Activated CD8-positive, alpha-beta memory T cell treated with anti-CD3 and anti-CD28 coated beads, Interleukin-2, amount 10 ng/mL, durations not matched to agents 7 days and 5 days (primary cell): Measurements from ENCODE around the gene UMAD1. TPM values are rescaled to one million over a fixed set of nuclear protein-coding genes. Genes with fewer than 3 reads are reported as not detected.

ENCODE experiments used
- ATAC-seq: fragments of 150-1000 bp; cut with Tn5 transposase; one replicate; pipeline ENCODE4 v1.10.0; 2021; ENCODE audit warnings: moderate library complexity
- CTCF ChIA-PET: fragments of 350-600 bp; sonication (Branson Sonifier 250); formaldehyde crosslinking; loops from one replicate; lab custom pipeline; 2021; ENCODE audit warnings: antibody characterized with exemption; lab: Charles Lee
- DNase-seq: peaks from one replicate; pipeline ENCODE4 v3.0.0-alpha.2; 2020
- H3K27ac Mint-ChIP-seq: one replicate; pipeline ENCODE4 v1.8.0; 2021; ENCODE audit warnings: mild to moderate bottlenecking, mixed read lengths
- H3K27me3 Mint-ChIP-seq: one replicate; pipeline ENCODE4 v1.8.0; 2021; ENCODE audit warnings: mixed read lengths
- H3K36me3 Mint-ChIP-seq: one replicate; pipeline ENCODE4 v1.8.0; 2021; ENCODE audit warnings: mild to moderate bottlenecking, mixed read lengths
- H3K4me1 Mint-ChIP-seq: one replicate; pipeline ENCODE4 v1.8.0; 2021; ENCODE audit warnings: mixed read lengths
- H3K4me3 Mint-ChIP-seq: one replicate; pipeline ENCODE4 v1.8.0; 2021; ENCODE audit warnings: mild to moderate bottlenecking, moderate library complexity, mixed read lengths
- H3K9me3 Mint-ChIP-seq: one replicate; pipeline ENCODE4 v1.8.0; 2022; ENCODE audit warnings: low read depth, mixed read lengths
- total RNA-seq, 2 experiments: library from RNA; stranded (reverse); gene quantifications; one replicate each; pipeline ENCODE4 v1.2.3, GENCODE V29; 2021

Gene UMAD1
- total RNA-seq, 2 experiments from 2014 or later, result 12.3 to 14.2 TPM

- no peak overlapping the region for H3K4me3 Mint-ChIP-seq
- DNase-seq, result no peak
- no peak overlapping the region for H3K27ac Mint-ChIP-seq
- CTCF ChIA-PET, result no interaction called here
- no peak for ATAC-seq
- peaks cover 4% of the 10 kb centered on the region for H3K4me1 Mint-ChIP-seq
- no peaks in the 10 kb centered on the region for H3K9me3 Mint-ChIP-seq
- no peaks in the 10 kb centered on the region for H3K27me3 Mint-ChIP-seq
- peaks cover 4% of the 10 kb centered on the region for H3K36me3 Mint-ChIP-seq
These were observed 221.8 kb downstream of the UMAD1 start for GRCh38 chr7:7862393-7862792.

DNA sequence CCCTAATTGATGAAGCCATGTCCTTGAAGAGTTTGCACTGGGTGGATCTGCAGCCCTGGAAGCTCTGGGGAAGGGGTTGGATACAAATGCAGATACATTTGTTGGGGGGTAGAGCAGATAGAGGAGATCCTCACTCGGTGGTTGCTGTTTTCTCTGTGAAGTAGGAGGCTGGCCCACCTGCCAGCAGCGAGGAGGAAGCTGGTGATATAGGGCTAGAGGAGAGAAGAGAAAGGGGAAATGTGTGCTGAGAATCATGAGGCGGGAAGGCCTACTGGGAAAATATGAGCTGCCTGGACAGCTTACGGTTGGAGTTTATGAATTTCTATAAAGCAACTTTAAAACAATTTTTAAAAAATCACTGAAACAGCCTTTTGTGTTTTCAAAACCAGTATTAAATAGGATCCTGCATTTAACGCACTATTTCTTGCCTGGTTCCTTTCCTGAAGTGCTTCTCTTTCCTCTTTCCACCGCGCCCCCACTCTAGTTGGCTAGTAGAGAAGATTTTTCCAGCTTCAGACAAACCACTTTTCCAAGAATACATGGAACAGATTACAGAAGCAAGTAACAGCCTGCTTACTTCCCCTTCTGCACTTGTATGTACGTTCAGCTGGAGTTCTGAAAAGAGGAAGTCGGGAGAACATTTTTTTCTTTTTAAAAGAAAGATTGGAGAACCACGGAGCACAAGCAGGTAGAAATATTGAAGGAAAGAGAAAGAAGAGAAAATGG lies 227.5 kb downstream of the UMAD1 start:
- H3K27ac Mint-ChIP-seq, result no peak overlapping the region
- H3K4me3 Mint-ChIP-seq, result no peak overlapping the region
- H3K4me1 Mint-ChIP-seq, result no peaks in the 10 kb centered on the region
- H3K9me3 Mint-ChIP-seq, result no peaks in the 10 kb centered on the region
- CTCF ChIA-PET, result no interaction called here
- H3K36me3 Mint-ChIP-seq, result peaks cover 1% of the 10 kb centered on the region
- H3K27me3 Mint-ChIP-seq, result no peaks in the 10 kb centered on the region
- DNase-seq, result no peak
- ATAC-seq, result no peak

DNA sequence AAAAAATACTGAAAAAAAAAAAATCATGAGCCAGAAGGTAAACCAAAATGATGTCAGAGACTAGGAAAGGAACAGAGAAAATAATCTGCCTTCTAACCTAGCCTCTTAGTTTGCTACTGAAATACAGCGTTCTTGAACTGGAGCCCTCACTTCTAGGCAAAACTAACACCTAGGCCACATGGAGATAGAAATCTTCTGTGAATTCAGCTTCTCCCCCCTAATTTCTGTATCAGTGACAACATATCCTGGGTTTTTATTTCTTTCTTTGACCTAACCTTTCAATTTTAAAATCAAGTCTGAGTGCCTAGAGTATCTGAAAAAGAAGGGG lies 228.0 kb downstream of the UMAD1 start:
- DNase-seq (no peak), ATAC-seq (no peak)
- no peaks in the 10 kb centered on the region for H3K27me3 Mint-ChIP-seq
- H3K4me3 Mint-ChIP-seq, result no peak overlapping the region
- peaks cover 1% of the 10 kb centered on the region for H3K36me3 Mint-ChIP-seq
- no peak overlapping the region for H3K27ac Mint-ChIP-seq
- H3K4me1 Mint-ChIP-seq, result no peaks in the 10 kb centered on the region
- H3K9me3 Mint-ChIP-seq, result no peaks in the 10 kb centered on the region
- CTCF ChIA-PET, result no interaction called here

DNA sequence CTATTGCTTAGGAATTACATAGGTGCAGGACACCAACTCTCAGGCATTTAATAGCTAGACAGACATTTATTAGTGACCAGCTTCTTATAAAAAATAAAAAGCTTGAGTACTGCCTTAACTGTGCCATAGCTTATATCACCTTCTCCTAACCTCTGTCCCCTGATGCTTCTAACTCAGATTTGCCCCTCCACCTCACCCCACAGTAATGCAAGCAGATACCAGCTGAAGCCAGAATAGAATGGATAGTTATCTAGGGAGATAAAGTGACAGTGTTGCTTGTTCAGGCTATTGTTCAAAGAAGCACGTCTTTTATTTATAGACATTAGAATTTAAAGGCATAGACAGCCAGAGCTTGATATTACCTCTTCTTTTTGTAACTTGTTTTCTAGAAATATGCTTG lies 228.5 kb downstream of the UMAD1 start:
- Mint-ChIP-seq H3K27me3 (no peaks in the 10 kb centered on the region), H3K9me3 (no peaks in the 10 kb centered on the region), H3K4me3 (no peak overlapping the region), H3K4me1 (no peaks in the 10 kb centered on the region), H3K36me3 (peaks cover 4% of the 10 kb centered on the region), H3K27ac (no peak overlapping the region)
- ATAC-seq (no peak), DNase-seq (no peak)
- CTCF ChIA-PET, result no interaction called here

- Mint-ChIP-seq H3K4me3 (no peak overlapping the region), H3K9me3 (no peaks in the 10 kb centered on the region), H3K27ac (no peak overlapping the region), H3K27me3 (no peaks in the 10 kb centered on the region), H3K36me3 (peaks cover 7% of the 10 kb centered on the region), H3K4me1 (no peaks in the 10 kb centered on the region)
- no peak for ATAC-seq
- no peak for DNase-seq
- CTCF ChIA-PET, result no interaction called here
These were observed 229.1 kb downstream of the UMAD1 start for GRCh38 chr7:7869651-7870050.

DNA sequence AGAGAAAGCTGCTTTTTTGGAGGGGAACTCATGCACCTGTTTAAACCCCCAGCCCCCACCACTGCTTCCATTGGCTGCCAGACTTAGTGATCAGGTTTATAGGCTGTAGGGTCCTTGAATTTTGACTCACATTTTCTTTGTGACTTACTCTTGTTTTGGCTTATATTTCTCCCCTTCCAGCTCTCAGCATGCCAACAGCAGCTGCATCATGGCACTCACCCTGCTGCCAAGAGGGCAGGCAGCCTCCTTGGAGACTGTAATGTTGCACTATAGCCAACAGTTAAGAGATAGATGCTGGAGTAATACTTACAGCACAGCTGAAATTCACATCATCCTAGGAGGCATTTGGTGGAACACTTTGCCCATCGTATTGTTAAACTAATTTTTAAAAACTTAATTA lies 230.0 kb downstream of the UMAD1 start:
- Mint-ChIP-seq H3K9me3 (peaks cover 3% of the 10 kb centered on the region), H3K27ac (no peak overlapping the region), H3K36me3 (peaks cover 11% of the 10 kb centered on the region), H3K4me3 (no peak overlapping the region), H3K4me1 (no peaks in the 10 kb centered on the region), H3K27me3 (no peaks in the 10 kb centered on the region)
- CTCF ChIA-PET, result no interaction called here
- DNase-seq (no peak), ATAC-seq (no peak)

DNA sequence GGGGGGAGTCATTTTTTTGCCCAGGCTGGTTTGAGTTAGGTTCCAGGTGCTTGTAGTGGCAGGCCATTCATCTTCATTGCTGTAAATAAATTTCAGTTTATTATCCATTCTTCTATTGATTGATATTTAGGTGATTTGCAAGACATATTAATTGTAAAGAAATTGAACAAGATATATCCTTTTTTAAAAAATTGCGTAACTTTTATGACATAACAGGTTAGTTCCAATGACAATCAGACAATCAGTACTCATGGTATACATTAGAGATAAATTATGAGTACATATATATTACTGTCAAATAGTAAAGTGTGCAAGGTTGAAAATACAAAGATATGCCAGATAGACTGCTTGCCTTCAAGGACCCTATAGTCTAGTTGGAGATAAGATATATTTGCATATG lies 235.9 kb downstream of the UMAD1 start:
- ATAC-seq, result no peak
- no peak overlapping the region for H3K4me3 Mint-ChIP-seq
- H3K27ac Mint-ChIP-seq, result no peak overlapping the region
- peaks cover 14% of the 10 kb centered on the region for H3K36me3 Mint-ChIP-seq
- CTCF ChIA-PET, result no interaction called here
- H3K4me1 Mint-ChIP-seq, result no peaks in the 10 kb centered on the region
- H3K27me3 Mint-ChIP-seq, result no peaks in the 10 kb centered on the region
- no peak for DNase-seq
- H3K9me3 Mint-ChIP-seq, result peaks cover 3% of the 10 kb centered on the region

- no peaks in the 10 kb centered on the region for H3K9me3 Mint-ChIP-seq
- no peak overlapping the region for H3K27ac Mint-ChIP-seq
- H3K4me3 Mint-ChIP-seq, result no peak overlapping the region
- CTCF ChIA-PET, result no interaction called here
- ATAC-seq, result no peak
- peaks cover 3% of the 10 kb centered on the region for H3K36me3 Mint-ChIP-seq
- H3K27me3 Mint-ChIP-seq, result no peaks in the 10 kb centered on the region
- no peaks in the 10 kb centered on the region for H3K4me1 Mint-ChIP-seq
- no peak for DNase-seq
These were observed 241.0 kb downstream of the UMAD1 start for GRCh38 chr7:7881581-7881980.

- Mint-ChIP-seq H3K9me3 (no peaks in the 10 kb centered on the region), H3K36me3 (peaks cover 3% of the 10 kb centered on the region), H3K27me3 (no peaks in the 10 kb centered on the region), H3K4me1 (no peaks in the 10 kb centered on the region), H3K27ac (no peak overlapping the region), H3K4me3 (no peak overlapping the region)
- ATAC-seq (no peak), DNase-seq (no peak)
- CTCF ChIA-PET, result no interaction called here
These were observed 242.3 kb downstream of the UMAD1 start for GRCh38 chr7:7882888-7883287.

DNA sequence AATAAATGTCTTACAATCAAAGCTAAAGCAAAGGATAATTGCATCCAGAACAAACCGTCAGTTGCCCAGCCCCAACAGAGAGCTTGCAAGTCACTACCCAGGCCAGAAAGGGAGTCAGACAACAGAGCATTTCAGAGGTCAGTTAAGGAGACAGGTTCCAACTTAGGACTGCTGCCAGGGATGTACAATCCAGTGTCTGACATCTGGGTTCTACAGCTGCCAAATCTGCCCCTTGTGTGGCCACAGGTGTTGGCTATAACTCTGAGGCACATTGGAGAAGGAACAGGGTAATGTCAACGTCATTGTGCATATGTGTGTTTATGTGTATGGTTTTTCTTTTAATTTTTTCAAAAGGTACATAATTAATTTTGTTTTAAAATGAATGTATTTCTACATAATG lies 242.8 kb downstream of the UMAD1 start:
- H3K36me3 Mint-ChIP-seq, result no peaks in the 10 kb centered on the region
- no peak overlapping the region for H3K27ac Mint-ChIP-seq
- DNase-seq, result no peak
- H3K4me3 Mint-ChIP-seq, result no peak overlapping the region
- CTCF ChIA-PET, result no interaction called here
- H3K27me3 Mint-ChIP-seq, result no peaks in the 10 kb centered on the region
- H3K4me1 Mint-ChIP-seq, result no peaks in the 10 kb centered on the region
- no peaks in the 10 kb centered on the region for H3K9me3 Mint-ChIP-seq
- no peak for ATAC-seq

DNA sequence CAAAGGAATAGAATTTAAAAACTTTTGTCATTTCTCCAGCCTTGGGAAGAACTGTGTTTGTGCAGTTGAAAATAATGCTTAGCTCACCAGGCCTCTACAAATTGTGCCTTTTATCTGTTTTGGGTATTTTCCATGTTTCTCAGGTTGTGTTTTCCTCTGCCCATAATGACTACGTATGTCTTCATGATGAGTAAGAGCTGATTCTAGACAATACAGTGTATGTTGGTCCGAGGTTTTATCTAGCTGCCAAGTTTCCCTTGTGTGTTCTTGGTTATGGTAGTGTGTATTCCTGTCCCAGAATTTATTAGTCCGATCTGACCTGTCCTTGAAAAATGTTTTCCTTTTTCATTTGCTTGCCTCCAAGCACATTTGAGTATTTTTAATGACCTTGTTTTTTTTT lies 244.3 kb downstream of the UMAD1 start:
- Mint-ChIP-seq H3K4me3 (no peak overlapping the region), H3K36me3 (no peaks in the 10 kb centered on the region), H3K9me3 (no peaks in the 10 kb centered on the region), H3K27ac (no peak overlapping the region), H3K27me3 (no peaks in the 10 kb centered on the region), H3K4me1 (no peaks in the 10 kb centered on the region)
- ATAC-seq, result no peak
- CTCF ChIA-PET, result interaction anchor here (1.3 kb wide), 1 partner anchor 305 kb away, joined by 3 read pairs; no protein-coding TSS in a partner anchor
- no peak for DNase-seq

GRCh38 chr7:7889791-7890568 lies 249.4 kb downstream of the UMAD1 start:
- CTCF ChIA-PET, result no interaction called here
- no peaks in the 10 kb centered on the region for H3K4me1 Mint-ChIP-seq
- H3K9me3 Mint-ChIP-seq, result peaks cover 2% of the 10 kb centered on the region
- H3K27me3 Mint-ChIP-seq, result no peaks in the 10 kb centered on the region
- no peak for DNase-seq
- H3K27ac Mint-ChIP-seq, result no peak overlapping the region
- H3K4me3 Mint-ChIP-seq, result no peak overlapping the region
- H3K36me3 Mint-ChIP-seq, result peaks cover 1% of the 10 kb centered on the region
- no peak for ATAC-seq

GRCh38 chr7:7895004-7895650 lies 254.6 kb downstream of the UMAD1 start:
- no peak for DNase-seq
- H3K4me3 Mint-ChIP-seq, result no peak overlapping the region
- peaks cover 4% of the 10 kb centered on the region for H3K36me3 Mint-ChIP-seq
- H3K27me3 Mint-ChIP-seq, result no peaks in the 10 kb centered on the region
- peaks cover 2% of the 10 kb centered on the region for H3K9me3 Mint-ChIP-seq
- no peak overlapping the region for H3K27ac Mint-ChIP-seq
- ATAC-seq, result no peak
- CTCF ChIA-PET, result interaction anchor here (0.6 kb wide), 1 partner anchor 72 kb away, joined by 3 read pairs; no protein-coding TSS in a partner anchor
- no peaks in the 10 kb centered on the region for H3K4me1 Mint-ChIP-seq

DNA sequence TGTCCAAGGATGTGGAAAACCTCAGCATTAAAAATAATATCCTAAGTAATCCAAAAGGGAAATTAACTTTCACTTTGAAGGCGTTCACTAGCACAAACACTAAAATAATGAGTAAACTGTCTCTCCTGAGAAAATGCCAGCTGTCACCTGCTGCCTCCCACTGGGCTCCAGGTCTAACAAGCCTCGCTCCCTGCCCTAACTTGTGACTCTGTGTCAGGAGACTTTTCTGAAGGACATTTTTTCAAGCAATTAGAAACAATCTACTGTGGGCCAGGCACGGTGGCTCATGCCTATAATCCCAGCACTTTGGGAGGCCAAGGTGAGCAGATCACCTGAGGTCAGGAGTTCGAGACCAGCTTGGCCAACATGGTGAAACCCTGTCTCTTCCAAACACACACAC lies 255.2 kb downstream of the UMAD1 start:
- Mint-ChIP-seq H3K36me3 (peaks cover 4% of the 10 kb centered on the region), H3K4me3 (no peak overlapping the region), H3K9me3 (peaks cover 2% of the 10 kb centered on the region), H3K27me3 (no peaks in the 10 kb centered on the region), H3K27ac (no peak overlapping the region), H3K4me1 (no peaks in the 10 kb centered on the region)
- CTCF ChIA-PET, result interaction anchor here (0.6 kb wide), 1 partner anchor 72 kb away, joined by 3 read pairs; no protein-coding TSS in a partner anchor
- ATAC-seq (no peak), DNase-seq (no peak)
